Osteoblast (primary cell): Measurements from ENCODE around the gene CD68. TPM values are rescaled to one million over a fixed set of nuclear protein-coding genes. Genes with fewer than 3 reads are reported as not detected.
A peak's percentile ranks its signal among the peaks of the same experiment; 100 is the strongest.

Experiments used
- DNase-seq: peaks from one replicate; pipeline ENCODE4 v3.0.0; 2011; ENCODE audit warnings: low spot score, mixed read lengths; ENCODE audit not compliant: insufficient read length; ENCODE audit errors: missing footprints
- H2AFZ ChIP-seq: 2 replicates; pipeline ENCODE4 v1.6.0; 2011; ENCODE audit warnings: mild to moderate bottlenecking, low read length
- H3K27ac ChIP-seq: 2 replicates; pipeline ENCODE4 v1.5.1; 2011; ENCODE audit warnings: mild to moderate bottlenecking, low read depth, low read length, moderate library complexity
- H3K27me3 ChIP-seq: 2 replicates; pipeline ENCODE4 v1.6.0; 2012; ENCODE audit warnings: mild to moderate bottlenecking, control low read depth, inconsistent platforms, low read length, moderate library complexity; ENCODE audit not compliant: insufficient read depth
- H3K36me3 ChIP-seq: 2 replicates; pipeline ENCODE4 v1.5.1; 2011; ENCODE audit warnings: mild to moderate bottlenecking, low read length, control low read depth, moderate library complexity; ENCODE audit not compliant: insufficient read depth
- H3K4me1 ChIP-seq: 2 replicates; pipeline ENCODE4 v1.5.1; 2011; ENCODE audit warnings: mild to moderate bottlenecking, low read length, control low read depth, moderate library complexity; ENCODE audit not compliant: insufficient read depth
- H3K4me2 ChIP-seq: 2 replicates; pipeline ENCODE4 v1.6.0; 2011; ENCODE audit warnings: mild to moderate bottlenecking, low read length; ENCODE audit not compliant: insufficient read depth
- H3K4me3 ChIP-seq: fragments of 200-600 bp; sonication (generic); 3 replicates; pipeline ENCODE4 v1.5.1; 2012; ENCODE audit warnings: mild to moderate bottlenecking, low read length, inconsistent platforms; ENCODE audit not compliant: insufficient read depth
- H3K79me2 ChIP-seq: 2 replicates; pipeline ENCODE4 v1.6.0; 2012; ENCODE audit warnings: mild to moderate bottlenecking, low read length, control low read depth, inconsistent platforms; ENCODE audit not compliant: insufficient read depth
- H3K9me3 ChIP-seq: 2 replicates; pipeline ENCODE4 v1.5.1; 2011; ENCODE audit warnings: low read depth, low read length, control low read depth
- H4K20me1 ChIP-seq: 2 replicates; pipeline ENCODE4 v1.6.0; 2012; ENCODE audit warnings: mild to moderate bottlenecking, low read length, control low read depth; ENCODE audit not compliant: insufficient read depth
- CTCF ChIP-seq: IDR thresholded peaks from 2 replicates; pipeline ENCODE4 v1.5.1; 2011; ENCODE audit warnings: mild to moderate bottlenecking, low read depth, low read length, moderate library complexity; ENCODE audit errors: extremely low read depth
- total RNA-seq: library from RNA; depleted of rRNA; stranded (reverse); fragments of >200 nt; gene quantifications from 2 replicates; pipeline ENCODE4 v1.2.3, GENCODE V29; 2012

The CD68 gene, protein sequence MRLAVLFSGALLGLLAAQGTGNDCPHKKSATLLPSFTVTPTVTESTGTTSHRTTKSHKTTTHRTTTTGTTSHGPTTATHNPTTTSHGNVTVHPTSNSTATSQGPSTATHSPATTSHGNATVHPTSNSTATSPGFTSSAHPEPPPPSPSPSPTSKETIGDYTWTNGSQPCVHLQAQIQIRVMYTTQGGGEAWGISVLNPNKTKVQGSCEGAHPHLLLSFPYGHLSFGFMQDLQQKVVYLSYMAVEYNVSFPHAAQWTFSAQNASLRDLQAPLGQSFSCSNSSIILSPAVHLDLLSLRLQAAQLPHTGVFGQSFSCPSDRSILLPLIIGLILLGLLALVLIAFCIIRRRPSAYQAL
- total RNA-seq = 31.8 and 55.7 TPM in 2 replicates

DNA sequence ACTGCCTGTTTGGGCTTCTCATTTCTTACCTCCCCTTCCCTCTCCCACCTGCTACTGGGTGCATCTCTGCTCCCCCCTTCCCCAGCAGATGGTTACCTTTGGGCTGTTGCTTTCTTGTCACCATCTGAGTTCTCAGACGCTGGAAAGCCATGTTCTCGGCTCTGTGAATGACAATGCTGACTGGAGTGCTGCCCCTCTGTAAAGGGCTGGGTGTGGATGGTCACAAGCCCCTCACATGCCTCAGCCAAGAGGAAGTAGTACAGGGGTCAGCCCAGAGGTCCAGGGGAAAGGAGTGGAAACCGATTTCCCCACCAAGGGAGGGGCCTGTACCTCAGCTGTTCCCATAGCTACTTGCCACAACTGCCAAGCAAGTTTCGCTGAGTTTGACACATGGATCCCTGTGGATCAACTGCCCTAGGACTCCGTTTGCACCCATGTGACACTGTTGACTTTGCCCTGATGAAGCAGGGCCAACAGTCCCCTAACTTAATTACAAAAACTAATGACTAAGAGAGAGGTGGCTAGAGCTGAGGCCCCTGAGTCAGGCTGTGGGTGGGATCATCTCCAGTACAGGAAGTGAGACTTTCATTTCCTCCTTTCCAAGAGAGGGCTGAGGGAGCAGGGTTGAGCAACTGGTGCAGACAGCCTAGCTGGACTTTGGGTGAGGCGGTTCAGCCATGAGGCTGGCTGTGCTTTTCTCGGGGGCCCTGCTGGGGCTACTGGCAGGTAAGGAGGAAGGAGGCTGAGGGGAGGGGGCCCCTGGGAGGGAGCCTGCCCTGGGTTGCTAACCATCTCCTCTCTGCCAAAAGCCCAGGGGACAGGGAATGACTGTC is at the start of gene CD68:
TSS of gene CD68 (plus strand) at position 638 of the 833 bp plus-strand sequence. CDS start at position 678, 40 bp downstream.
- Histone ChIP-seq H3K4me2 (peak within 1 kb of the TSS; percentile 74), H4K20me1 (peaks cover 46% of the 10 kb centered on the region), H3K4me3 (peak within 1 kb of the TSS; percentile 61), H3K27ac (peak within 1 kb of the TSS; percentile 71), H3K9me3 (no peaks in the 10 kb centered on the region), H2AFZ (no peak within 1 kb of the TSS), H3K4me1 (peaks cover 61% of the 10 kb centered on the region), H3K27me3 (no peaks in the 10 kb centered on the region), H3K79me2 (peaks cover 78% of the 10 kb centered on the region), H3K36me3 (peaks cover 47% of the 10 kb centered on the region)
- peak; percentile 96 for DNase-seq
- TF ChIP-seq CTCF = no peak

DNA sequence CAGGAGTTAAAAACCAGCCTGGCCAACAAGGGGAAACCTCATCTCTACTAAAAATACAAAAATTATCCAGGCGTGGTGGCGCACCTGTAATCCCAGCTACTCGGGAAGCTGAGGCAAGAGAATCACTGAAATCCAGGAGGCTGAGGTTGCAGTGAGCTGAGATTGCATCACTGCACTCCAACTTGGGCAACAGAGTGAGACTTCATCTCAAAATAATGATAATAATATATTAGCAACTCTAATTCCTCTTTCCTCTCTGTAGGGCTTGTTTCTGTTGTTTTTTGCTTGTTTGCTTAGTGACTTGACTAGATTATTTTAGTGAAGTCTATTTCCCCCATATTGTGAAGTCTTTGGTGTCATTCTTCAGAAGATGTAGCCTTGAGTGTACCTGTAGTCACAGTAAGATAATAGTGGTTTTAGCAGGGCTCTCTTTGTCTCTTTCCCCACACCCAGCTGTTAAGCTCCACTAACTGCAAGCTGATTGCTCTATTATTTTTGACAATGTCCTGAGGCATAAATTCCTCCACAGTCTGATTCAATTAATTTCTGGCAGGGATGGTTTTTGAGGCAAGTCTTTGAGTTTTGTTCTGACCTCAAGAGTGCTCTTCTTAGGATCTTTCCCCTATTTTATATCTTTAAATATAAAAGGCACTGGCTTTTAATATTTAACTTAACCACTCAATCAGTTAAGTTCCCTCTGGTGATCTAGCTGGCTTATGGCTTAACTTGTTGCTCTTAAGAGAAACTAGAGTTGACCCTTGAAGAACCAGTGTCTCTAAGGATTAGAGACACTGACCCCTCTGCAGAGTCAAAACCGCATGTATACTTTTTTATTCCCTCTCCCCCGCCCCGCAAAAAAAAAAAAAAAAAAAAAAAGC is 49.2 kb upstream of the CD68 start:
- H3K4me1 ChIP-seq = no peaks in the 10 kb centered on the region
- no peak overlapping the region for H2AFZ ChIP-seq
- no peaks in the 10 kb centered on the region for H3K27me3 ChIP-seq
- H3K36me3 ChIP-seq = no peaks in the 10 kb centered on the region
- no peaks in the 10 kb centered on the region for H4K20me1 ChIP-seq
- no peak for TF ChIP-seq CTCF
- H3K9me3 ChIP-seq = peaks cover 3% of the 10 kb centered on the region
- DNase-seq = no peak
- no peak overlapping the region for H3K27ac ChIP-seq
- no peak overlapping the region for H3K4me2 ChIP-seq
- H3K79me2 ChIP-seq = no peaks in the 10 kb centered on the region
- H3K4me3 ChIP-seq = no peak overlapping the region

GRCh38 chr17:7538050-7538449 is 41.4 kb upstream of the CD68 start:
- DNase-seq = no peak
- no peak for TF ChIP-seq CTCF
- peaks cover 5% of the 10 kb centered on the region for H3K27me3 ChIP-seq
- no peaks in the 10 kb centered on the region for H3K36me3 ChIP-seq
- H4K20me1 ChIP-seq = no peaks in the 10 kb centered on the region
- no peak overlapping the region for H3K4me3 ChIP-seq
- no peaks in the 10 kb centered on the region for H3K79me2 ChIP-seq
- no peak overlapping the region for H3K4me2 ChIP-seq
- no peak overlapping the region for H2AFZ ChIP-seq
- H3K9me3 ChIP-seq = peaks cover 10% of the 10 kb centered on the region
- no peak overlapping the region for H3K27ac ChIP-seq
- H3K4me1 ChIP-seq = peaks cover 3% of the 10 kb centered on the region
